ENCODE results near the gene BCAS3.

GRCh38 chr17:60781880-60782412 lies 104.3 kb downstream of the BCAS3 start:
- TF ChIP-seq CTCF (conservative IDR thresholded peaks at IDR 0.05; ENCODE audit: low read length) (no peak), EZH2phosphoT487 (IDR thresholded peaks at IDR 0.05; ENCODE audit: borderline replicate concordance, low read depth, low read length) (no peak)
